Measurements from ENCODE around the gene CFAP119. TPM values are rescaled to one million over a fixed set of nuclear protein-coding genes. Genes with fewer than 3 reads are reported as not detected.

CFAP119 gene
- total RNA-seq, 2 donors from 2014 or later: 6.9 to 12.6 TPM

DNA sequence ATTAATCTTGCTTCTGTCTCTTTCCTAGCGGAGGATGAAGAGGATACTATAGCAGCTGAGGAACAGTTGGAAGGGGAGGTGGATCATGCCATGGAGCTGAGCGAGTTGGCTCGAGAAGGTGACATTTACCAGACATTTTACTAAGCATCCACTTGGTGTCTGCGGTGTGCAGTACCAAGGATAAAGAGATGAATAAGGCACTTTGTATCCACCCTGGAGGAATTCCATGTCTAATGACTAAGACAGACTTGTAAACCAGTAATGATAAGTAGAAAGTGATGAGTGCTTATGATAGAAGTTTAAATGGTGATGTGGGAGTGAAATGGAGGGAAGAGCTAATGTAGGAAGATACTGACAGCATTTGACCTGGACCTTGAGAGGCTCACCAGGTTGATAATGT, 50.9 kb downstream of the CFAP119 start:
- Histone ChIP-seq H3K9me3 (ENCODE audit: control insufficient read depth, low read length) (no peaks in the 10 kb centered on the region), H3K27me3 (ENCODE audit: control insufficient read depth, insufficient read depth, low read length, poor library complexity, severe bottlenecking) (no peaks in the 10 kb centered on the region), H3K36me3 (ENCODE audit: control insufficient read depth, insufficient read depth, low read length) (peaks cover 92% of the 10 kb centered on the region), H3K4me3 (ENCODE audit: low read length) (no peak overlapping the region), H3K4me1 (ENCODE audit: control insufficient read depth, insufficient read depth, low read length) (no peaks in the 10 kb centered on the region), H3K27ac (ENCODE audit: low read depth, low read length) (no peak overlapping the region), H3K9ac (ENCODE audit: extremely low read depth, low read length, poor library complexity, severe bottlenecking) (no peak overlapping the region)
- peaks cover 78% of the 10 kb centered on the region for H3K36me3 Mint-ChIP-seq (ENCODE audit: low read depth)
- no peak overlapping the region for H3K4me3 Mint-ChIP-seq
- H3K27me3 Mint-ChIP-seq (ENCODE audit: insufficient read depth): no peaks in the 10 kb centered on the region
- TF ChIP-seq, protein P1, sequence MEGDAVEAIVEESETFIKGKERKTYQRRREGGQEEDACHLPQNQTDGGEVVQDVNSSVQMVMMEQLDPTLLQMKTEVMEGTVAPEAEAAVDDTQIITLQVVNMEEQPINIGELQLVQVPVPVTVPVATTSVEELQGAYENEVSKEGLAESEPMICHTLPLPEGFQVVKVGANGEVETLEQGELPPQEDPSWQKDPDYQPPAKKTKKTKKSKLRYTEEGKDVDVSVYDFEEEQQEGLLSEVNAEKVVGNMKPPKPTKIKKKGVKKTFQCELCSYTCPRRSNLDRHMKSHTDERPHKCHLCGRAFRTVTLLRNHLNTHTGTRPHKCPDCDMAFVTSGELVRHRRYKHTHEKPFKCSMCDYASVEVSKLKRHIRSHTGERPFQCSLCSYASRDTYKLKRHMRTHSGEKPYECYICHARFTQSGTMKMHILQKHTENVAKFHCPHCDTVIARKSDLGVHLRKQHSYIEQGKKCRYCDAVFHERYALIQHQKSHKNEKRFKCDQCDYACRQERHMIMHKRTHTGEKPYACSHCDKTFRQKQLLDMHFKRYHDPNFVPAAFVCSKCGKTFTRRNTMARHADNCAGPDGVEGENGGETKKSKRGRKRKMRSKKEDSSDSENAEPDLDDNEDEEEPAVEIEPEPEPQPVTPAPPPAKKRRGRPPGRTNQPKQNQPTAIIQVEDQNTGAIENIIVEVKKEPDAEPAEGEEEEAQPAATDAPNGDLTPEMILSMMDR (conservative IDR thresholded peaks at IDR 0.05): no peak
- no peaks in the 10 kb centered on the region for H3K9me3 Mint-ChIP-seq
- no peak for DNase-seq
- WGBS, 2 experiments (ENCODE audit: insufficient coverage in 1 of 2, insufficient read length in 1 of 2): 95 to 100% methylated on average over 4 of the region's 4 CpGs
- H3K4me1 Mint-ChIP-seq: no peaks in the 10 kb centered on the region
- no peak overlapping the region for H3K27ac Mint-ChIP-seq

Other genes with a start within 250 kb of the CFAP119 start
- gene ZNF768, start 235.5 kb downstream of the CFAP119 start, total RNA-seq: 10 to 100 TPM; 47.0 to 59.2 TPM
- 10 to 100 TPM; 15.5 to 17.1 TPM for gene ZNF747, start 227.2 kb downstream of the CFAP119 start, total RNA-seq
- 10 to 100 TPM; 19.0 TPM for gene ZNF764, start 203.7 kb downstream of the CFAP119 start, total RNA-seq
- 1 to 10 TPM; 6.4 to 7.5 TPM for gene ZNF688, start 190.3 kb downstream of the CFAP119 start, total RNA-seq
- 10 to 100 TPM; 22.5 to 24.0 TPM for gene ZNF785, start 176.4 kb downstream of the CFAP119 start, total RNA-seq
- gene ZNF689, start 151.7 kb downstream of the CFAP119 start, total RNA-seq: 10 to 100 TPM; 13.0 to 15.8 TPM
- 10 to 100 TPM; 21.2 to 35.4 TPM for gene PRR14, start 111.1 kb downstream of the CFAP119 start, total RNA-seq
- 10 to 100 TPM; 50.2 to 53.1 TPM for gene FBRS, start 103.6 kb downstream of the CFAP119 start, total RNA-seq
- 10 to 100 TPM; 57.7 to 66.9 TPM for gene SRCAP, start 62.9 kb downstream of the CFAP119 start, total RNA-seq
- 10 to 100 TPM; 49.8 to 54.8 TPM for gene PHKG2, start 13.6 kb downstream of the CFAP119 start, total RNA-seq
- 10 to 100 TPM; 88.4 to 95.8 TPM for gene RNF40, start 260 bp upstream of the CFAP119 start, total RNA-seq
- gene ZNF629, start 25.1 kb upstream of the CFAP119 start, total RNA-seq: 10 to 100 TPM; 31.8 to 33.3 TPM
- 10 to 100 TPM; 64.7 to 67.6 TPM for gene BCL7C, start 132.0 kb upstream of the CFAP119 start, total RNA-seq
- gene CTF1, start 134.6 kb upstream of the CFAP119 start, total RNA-seq: 1 to 10 TPM; 3.1 to 3.3 TPM
- 10 to 100 TPM; 74.0 to 84.3 TPM for gene FBXL19, start 161.5 kb upstream of the CFAP119 start, total RNA-seq
- 10 to 100 TPM; 16.9 to 17.7 TPM for gene ORAI3, start 187.0 kb upstream of the CFAP119 start, total RNA-seq
- gene SETD1A, start 195.7 kb upstream of the CFAP119 start, total RNA-seq: 10 to 100 TPM; 23.8 to 25.0 TPM
- gene HSD3B7, start 223.1 kb upstream of the CFAP119 start, total RNA-seq: 1 to 10 TPM; 4.1 to 4.8 TPM
- gene STX1B, start 248.6 kb upstream of the CFAP119 start, total RNA-seq: 1 to 10 TPM; 3.2 to 7.0 TPM

Data from endodermal cell (in vitro differentiated cells).